ENCODE results near the gene FOXK2.

GRCh38 chr17:82519971-82520903 lies 705 bp downstream of the FOXK2 start:
- TF ChIP-seq EZH2 (IDR thresholded peaks at IDR 0.05; ENCODE audit: insufficient read depth, poor library complexity, severe bottlenecking) (no peak), EZH2phosphoT487 (IDR thresholded peaks at IDR 0.05; ENCODE audit: insufficient read depth, low read depth) (no peak)

Measured in GM23248 (cell line).